Cardiac fibroblast (primary cell): Measurements from ENCODE around the gene ZBTB34.

ENCODE experiments used
- DNase-seq, 2 donors: peaks; one replicate each; pipeline versions ENCODE4 v3.0.0 to v3.0.0-alpha.2; 2010; ENCODE audit warnings: low read depth in 2 of 2
- H3K4me3 ChIP-seq, 2 donors: replicated peaks in 1 of 2; 1 replicate in 1 of 2; 2 replicates in 1 of 2; pipeline ENCODE4 v1.5.1; 2011; ENCODE audit warnings: low read depth in 2 of 2, low read length in 2 of 2, mild to moderate bottlenecking in 2 of 2, moderate library complexity in 1 of 2
- CTCF ChIP-seq: IDR thresholded peaks from one replicate; pipeline ENCODE4 v1.5.1; 2011; ENCODE audit warnings: low read depth, mild to moderate bottlenecking, low read length, inconsistent platforms

Gene ZBTB34

GRCh38 chr9:126880947-126881332 is 20.5 kb downstream of the ZBTB34 start:
- no peak for TF ChIP-seq CTCF

GRCh38 chr9:126882746-126883145 is 22.3 kb downstream of the ZBTB34 start:
- H3K4me3 ChIP-seq = no peak overlapping the region
- no peak for DNase-seq
- TF ChIP-seq CTCF = no peak

More at GRCh38 chr9:126880947-126881332, 20.5 kb downstream of the ZBTB34 start:
- H3K4me3 ChIP-seq = no peak overlapping the region
- no peak for DNase-seq

- TF ChIP-seq CTCF = no peak
- DNase-seq = no peak
- H3K4me3 ChIP-seq = no peak overlapping the region
Measured at GRCh38 chr9:126883636-126884035, 23.2 kb downstream of the ZBTB34 start.

GRCh38 chr9:126885131-126885641 is 24.7 kb downstream of the ZBTB34 start:
- DNase-seq = peak in 1 of 2 donors; percentile 38

GRCh38 chr9:126886034-126886822 is 25.8 kb downstream of the ZBTB34 start:
- DNase-seq = no peak
- TF ChIP-seq CTCF = no peak

More at GRCh38 chr9:126885131-126885641, 24.7 kb downstream of the ZBTB34 start:
- no peak overlapping the region for H3K4me3 ChIP-seq
- no peak for TF ChIP-seq CTCF

GRCh38 chr9:126886897-126887296 is 26.5 kb downstream of the ZBTB34 start:
- no peak for DNase-seq
- no peak for TF ChIP-seq CTCF
- H3K4me3 ChIP-seq = no peak overlapping the region

More at GRCh38 chr9:126886034-126886822, 25.8 kb downstream of the ZBTB34 start:
- H3K4me3 ChIP-seq = no peak overlapping the region
